Endothelial cell of umbilical vein (primary cell): Measurements from ENCODE around the gene TFRC. TPM values are rescaled to one million over a fixed set of nuclear protein-coding genes. Genes with fewer than 3 reads are reported as not detected.

Source experiments
- BruUV-seq: library from RNA; stranded (reverse); fragments of 400-500 nt; replicated peaks from 2 replicates; lab custom pipeline; 2021; lab: Mats Ljungman, UMichigan
- CTCF ChIA-PET: fragments of 300-600, 350-600 bp; sonication (Branson Sonifier 250); formaldehyde crosslinking; loops from one replicate; lab custom pipeline; 2021; ENCODE audit warnings: antibody characterized with exemption, inconsistent platforms; lab: Charles Lee
- POLR2A ChIA-PET: fragments of 300-600, 350-600 bp; sonication (Branson Sonifier 250); formaldehyde crosslinking; loops from one replicate; lab custom pipeline; 2021; ENCODE audit warnings: antibody characterized with exemption, inconsistent platforms; lab: Charles Lee
- DNase-seq: peaks from one replicate; pipeline ENCODE4 v3.0.0-alpha.2; 2011; ENCODE audit warnings: low read depth, low spot score
- FAIRE-seq: peaks from 2 replicates; lab custom pipeline; 2011; peaks lifted over from hg19 to GRCh38; lab: Jason Lieb, UNC
- H2AFZ ChIP-seq: 2 replicates; pipeline ENCODE4 v1.6.0; 2012; ENCODE audit warnings: low read depth, low read length, control low read depth, inconsistent platforms
- H3K27ac ChIP-seq: 2 replicates; pipeline ENCODE4 v1.5.1; 2011; ENCODE audit warnings: low read depth, mild to moderate bottlenecking, control low read depth, low read length, moderate library complexity; ENCODE audit not compliant: insufficient read depth
- H3K27me3 ChIP-seq, 2 experiments: 2 replicates each; pipeline versions ENCODE4 v1.6.0 to v1.6.1; 2011; ENCODE audit warnings: low read length in 2 of 2, mixed read lengths in 1 of 2; ENCODE audit not compliant: control insufficient read depth in 2 of 2, insufficient read depth in 2 of 2
- H3K36me3 ChIP-seq, 2 experiments: 2 replicates in 1 of 2; 3 replicates in 1 of 2; pipeline ENCODE4 v1.5.1; 2011; ENCODE audit warnings: low read length in 2 of 2, mild to moderate bottlenecking in 1 of 2, moderate library complexity in 1 of 2; ENCODE audit not compliant: control insufficient read depth in 2 of 2, insufficient read depth in 2 of 2; ENCODE audit errors: extremely low read depth in 1 of 2
- H3K4me1 ChIP-seq: 3 replicates; pipeline ENCODE4 v1.5.1; 2011; ENCODE audit warnings: mild to moderate bottlenecking, low read length; ENCODE audit not compliant: control insufficient read depth, insufficient read depth; ENCODE audit errors: extremely low read depth
- H3K4me2 ChIP-seq: 2 replicates; pipeline ENCODE4 v1.6.1; 2011; ENCODE audit warnings: low read length, control low read depth, mixed read lengths; ENCODE audit not compliant: insufficient read depth
- H3K4me3 ChIP-seq, 3 experiments: fragments of 200-600 bp in 1 of 3; sonication (generic), shearing (Covaris generic) in 1 of 3; replicated peaks in 1 of 3; 2 replicates each; pipeline ENCODE4 v1.5.1; 2011 to 2016; ENCODE audit warnings: control low read depth in 3 of 3, low read length in 3 of 3, mild to moderate bottlenecking in 2 of 3, inconsistent platforms in 1 of 3, low read depth in 1 of 3, moderate library complexity in 1 of 3; ENCODE audit not compliant: insufficient read depth in 1 of 3
- H3K79me2 ChIP-seq: 2 replicates; pipeline ENCODE4 v1.6.0; 2012; ENCODE audit warnings: low read length, inconsistent platforms; ENCODE audit not compliant: control insufficient read depth, insufficient read depth
- H3K9ac ChIP-seq: replicated peaks from 2 replicates; pipeline ENCODE3; 2011; ENCODE audit warnings: low read length, control low read depth; ENCODE audit not compliant: insufficient read depth; ENCODE audit errors: extremely low read depth
- H3K9me1 ChIP-seq: replicated peaks from 3 replicates; pipeline ENCODE4 v1.6.0; 2011; ENCODE audit warnings: mild to moderate bottlenecking, low read length; ENCODE audit not compliant: control insufficient read depth, insufficient read depth; ENCODE audit errors: extremely low read depth
- H3K9me3 ChIP-seq: replicated peaks from 2 replicates; pipeline ENCODE4 v1.5.1; 2012; ENCODE audit warnings: low read length, inconsistent platforms; ENCODE audit not compliant: control insufficient read depth, insufficient read depth
- H4K20me1 ChIP-seq: replicated peaks from 2 replicates; pipeline ENCODE3; 2011; ENCODE audit warnings: mild to moderate bottlenecking, low read length; ENCODE audit not compliant: control insufficient read depth, insufficient read depth; ENCODE audit errors: extremely low read depth
- CTCF ChIP-seq, 2 donors: IDR thresholded peaks; 1 replicate in 1 of 2; 2 replicates in 1 of 2; pipeline ENCODE4 v1.5.1; 2011; ENCODE audit warnings: low read length in 2 of 2, mild to moderate bottlenecking in 2 of 2, moderate library complexity in 2 of 2, control low read depth in 1 of 2, inconsistent platforms in 1 of 2, low read depth in 1 of 2; ENCODE audit not compliant: insufficient read depth in 1 of 2; ENCODE audit errors: extremely low read depth in 1 of 2
- EZH2 ChIP-seq: IDR thresholded peaks from 2 replicates; pipeline ENCODE4 v1.6.1; 2012; ENCODE audit warnings: borderline replicate concordance, low read depth, mild to moderate bottlenecking, moderate library complexity, low read length, inconsistent platforms; ENCODE audit not compliant: severe bottlenecking
- FOS ChIP-seq: IDR thresholded peaks from 2 replicates; pipeline ENCODE4 v1.6.1; 2011; ENCODE audit warnings: mild to moderate bottlenecking, low read length, moderate library complexity, borderline replicate concordance; ENCODE audit not compliant: insufficient read depth
- GATA2 ChIP-seq: IDR thresholded peaks from 2 replicates; pipeline ENCODE4 v1.7.0; 2011; ENCODE audit warnings: low read depth, mild to moderate bottlenecking, moderate library complexity, mixed read lengths, low read length; ENCODE audit not compliant: insufficient read length, insufficient read depth
- JUN ChIP-seq: IDR thresholded peaks from 2 replicates; pipeline ENCODE4 v1.6.1; 2011; ENCODE audit warnings: borderline replicate concordance, low read depth; ENCODE audit not compliant: insufficient read length, insufficient read depth
- MAX ChIP-seq: IDR thresholded peaks from 2 replicates; pipeline ENCODE4 v1.6.1; 2011; ENCODE audit not compliant: insufficient read depth, insufficient read length
- MYC ChIP-seq: IDR thresholded peaks from one replicate; pipeline ENCODE4 v1.6.1; 2011; ENCODE audit warnings: mild to moderate bottlenecking, low read depth, low read length
- POLR2A ChIP-seq: IDR thresholded peaks from 2 replicates; pipeline ENCODE4 v1.6.1; 2012; ENCODE audit warnings: low read depth, mild to moderate bottlenecking, control low read depth, low read length
- POLR2AphosphoS5 ChIP-seq: IDR thresholded peaks from 2 replicates; pipeline ENCODE4 v1.6.1; 2012; ENCODE audit warnings: low read depth, mild to moderate bottlenecking, control low read depth, low read length, moderate library complexity; ENCODE audit not compliant: insufficient read depth
- dilution Hi-C: fragments of 300-500 bp; cut with MboI; formaldehyde crosslinking; loops from one replicate; pipeline ENCODE4 v1.15.0; 2019; ENCODE audit warnings: low sequenced_read_pairs; ENCODE audit not compliant: extremely low pct_ligation_motif_present
- intact Hi-C: fragments of 100-400 bp; cut with micrococcal nuclease; formaldehyde crosslinking; loops from one replicate; pipeline ENCODE4 v1.10.0; 2022
- polyA plus RNA-seq, 4 experiments: library from polyadenylated mRNA; depleted of rRNA in 3 of 4; stranded (reverse) in 3 of 4; unstranded in 1 of 4; fragments of >200 nt; gene quantifications; 2 replicates each; pipeline versions ENCODE4 v1.2.1 to v1.2.3, GENCODE V29; 2011 to 2012; ENCODE audit warnings: missing spikeins in 1 of 4
- total RNA-seq: library from RNA; stranded (reverse); gene quantifications from 2 replicates; pipeline ENCODE4 v1.2.3, GENCODE V29; 2021

Gene TFRC
- total and polyA plus RNA-seq, 2 donors (not counting 3 experiments of a cell fraction or from before 2014, with no cell fraction given), result 14.1 to 69.6 TPM

- Histone ChIP-seq H3K9me3 (no peaks in the 10 kb centered on the region), H3K27ac (no peak overlapping the region), H3K27me3 (no peaks in the 10 kb centered on the region), H3K36me3 (no peaks in the 10 kb centered on the region), H3K4me2 (no peak overlapping the region), H3K4me1 (no peaks in the 10 kb centered on the region), H3K9ac (no peak overlapping the region), H2AFZ (no peak overlapping the region), H3K9me1 (no peaks in the 10 kb centered on the region), H3K4me3 (no peak overlapping the region), H4K20me1 (no peaks in the 10 kb centered on the region), H3K79me2 (no peaks in the 10 kb centered on the region)
- BruUV-seq, result no TSS peak
- intact Hi-C loops, result no loop called here
- CTCF ChIA-PET, result interaction anchor here (1.2 kb wide), 1 partner anchor 10 kb away, joined by 4 read pairs; no protein-coding TSS in a partner anchor
- TF ChIP-seq JUN (no peak), POLR2AphosphoS5 (no peak), MYC (no peak), FOS (no peak)
- FAIRE-seq (no peak), DNase-seq (no peak)
- POLR2A ChIA-PET, result no interaction called here
- dilution Hi-C loops, result no loop called here
These were observed 46.4 kb upstream of the TFRC start for GRCh38 chr3:196128172-196128843.

- Histone ChIP-seq H3K9ac (no peak overlapping the region), H3K27ac (no peak overlapping the region), H3K4me2 (no peak overlapping the region), H3K79me2 (no peaks in the 10 kb centered on the region), H2AFZ (no peak overlapping the region), H4K20me1 (no peaks in the 10 kb centered on the region), H3K27me3 (no peaks in the 10 kb centered on the region), H3K4me3 (no peak overlapping the region), H3K9me1 (no peaks in the 10 kb centered on the region), H3K36me3 (no peaks in the 10 kb centered on the region), H3K4me1 (no peaks in the 10 kb centered on the region), H3K9me3 (no peaks in the 10 kb centered on the region)
- ChIA-PET POLR2A (no interaction called here), CTCF (interaction anchor here (1.2 kb wide), 1 partner anchor 11 kb away, joined by 4 read pairs; no protein-coding TSS in a partner anchor)
- dilution Hi-C loops (no loop called here), intact Hi-C loops (no loop called here)
- BruUV-seq, result no TSS peak
- DNase-seq, result no peak
- no peak for FAIRE-seq
- TF ChIP-seq POLR2A, result no peak
- no peak for TF ChIP-seq FOS
- TF ChIP-seq EZH2, result no peak
- no peak for TF ChIP-seq GATA2
- no peak for TF ChIP-seq POLR2AphosphoS5
- no peak for TF ChIP-seq MYC
- no peak for TF ChIP-seq MAX
- TF ChIP-seq JUN, result no peak
- TF ChIP-seq CTCF (IDR thresholded peaks at IDR 0.05; ENCODE audit: extremely low read depth in 1 of 2, insufficient read depth in 1 of 2, low read depth in 1 of 2, low read length in 2 of 2), result no peak
These were observed 45.6 kb upstream of the TFRC start for GRCh38 chr3:196127308-196128040.
